Measurements from ENCODE around the gene PNISR.
"Not testable (repeated sequence)": the region's sequence is repeated elsewhere in the genome, so short reads cannot be mapped to it uniquely, and the experiment has no call there.

PNISR gene

GRCh38 chr6:99467509-99468106 is 42.5 kb upstream of the PNISR start:
- Histone ChIP-seq H3K79me2 (ENCODE audit: insufficient read depth, low read length) (no peaks in the 10 kb centered on the region), H3K4me2 (ENCODE audit: low read depth, low read length, poor library complexity, severe bottlenecking) (no peak overlapping the region), H3K4me1 (ENCODE audit: insufficient read depth, low read length, poor library complexity, severe bottlenecking) (no peaks in the 10 kb centered on the region), H3K27me3 (ENCODE audit: insufficient read depth, low read length, poor library complexity, severe bottlenecking) (no peaks in the 10 kb centered on the region), H3K9me3 (ENCODE audit: insufficient read depth, low read depth, low read length) (no peaks in the 10 kb centered on the region), H4K20me1 (ENCODE audit: insufficient read depth, low read length, poor library complexity, severe bottlenecking) (no peaks in the 10 kb centered on the region), H3K36me3 (ENCODE audit: insufficient read depth, low read length) (no peaks in the 10 kb centered on the region), H3K9ac (ENCODE audit: low read depth, low read length, poor library complexity, severe bottlenecking) (no peak overlapping the region), H2AFZ (ENCODE audit: low read length) (no peak overlapping the region), H3F3A (ENCODE audit: low read depth) (no peaks in the 10 kb centered on the region), H3K9me2 (replicated peaks; ENCODE audit: low read depth, low read length) (no peaks in the 10 kb centered on the region), H3K4me3 (ENCODE audit: low read length, poor library complexity, severe bottlenecking) (no peak overlapping the region)
- TF ChIP-seq CTCF (conservative IDR thresholded peaks at IDR 0.05; ENCODE audit: low read length) (peak; percentile 69), EZH2phosphoT487 (IDR thresholded peaks at IDR 0.05; ENCODE audit: borderline replicate concordance) (no peak)

GRCh38 chr6:99459133-99459532 is 34.0 kb upstream of the PNISR start:
- not testable (repeated sequence) for H3K79me2 ChIP-seq (ENCODE audit: insufficient read depth, low read length); H4K20me1 ChIP-seq (ENCODE audit: insufficient read depth, low read length, poor library complexity, severe bottlenecking); H3K4me2 ChIP-seq (ENCODE audit: low read depth, low read length, poor library complexity, severe bottlenecking); H3K9me3 ChIP-seq (ENCODE audit: insufficient read depth, low read depth, low read length); H3K36me3 ChIP-seq (ENCODE audit: insufficient read depth, low read length); H2AFZ ChIP-seq (ENCODE audit: low read length); H3F3A ChIP-seq (ENCODE audit: low read depth); H3K4me3 ChIP-seq (ENCODE audit: low read length, poor library complexity, severe bottlenecking); H3K4me1 ChIP-seq (ENCODE audit: insufficient read depth, low read length, poor library complexity, severe bottlenecking); H3K27me3 ChIP-seq (ENCODE audit: insufficient read depth, low read length, poor library complexity, severe bottlenecking); H3K9ac ChIP-seq (ENCODE audit: low read depth, low read length, poor library complexity, severe bottlenecking); H3K9me2 ChIP-seq (replicated peaks; ENCODE audit: low read depth, low read length)

GRCh38 chr6:99458319-99458718 is 33.2 kb upstream of the PNISR start:
- no peak for TF ChIP-seq EZH2phosphoT487 (IDR thresholded peaks at IDR 0.05; ENCODE audit: borderline replicate concordance)
- TF ChIP-seq CTCF (conservative IDR thresholded peaks at IDR 0.05; ENCODE audit: low read length) = peak; percentile 59
- H3K4me1 ChIP-seq (ENCODE audit: insufficient read depth, low read length, poor library complexity, severe bottlenecking) = no peaks in the 10 kb centered on the region

GRCh38 chr6:99446076-99446475 is 21.0 kb upstream of the PNISR start:
- Histone ChIP-seq H3K4me1 (ENCODE audit: insufficient read depth, low read length, poor library complexity, severe bottlenecking) (no peaks in the 10 kb centered on the region), H3K79me2 (ENCODE audit: insufficient read depth, low read length) (no peaks in the 10 kb centered on the region), H3K9ac (ENCODE audit: low read depth, low read length, poor library complexity, severe bottlenecking) (no peak overlapping the region), H3K4me2 (ENCODE audit: low read depth, low read length, poor library complexity, severe bottlenecking) (no peak overlapping the region), H3K36me3 (ENCODE audit: insufficient read depth, low read length) (no peaks in the 10 kb centered on the region), H3K27me3 (ENCODE audit: insufficient read depth, low read length, poor library complexity, severe bottlenecking) (no peaks in the 10 kb centered on the region), H3K9me3 (ENCODE audit: insufficient read depth, low read depth, low read length) (no peaks in the 10 kb centered on the region), H4K20me1 (ENCODE audit: insufficient read depth, low read length, poor library complexity, severe bottlenecking) (no peaks in the 10 kb centered on the region), H3K4me3 (ENCODE audit: low read length, poor library complexity, severe bottlenecking) (no peak overlapping the region), H3F3A (ENCODE audit: low read depth) (no peaks in the 10 kb centered on the region), H2AFZ (ENCODE audit: low read length) (no peak overlapping the region), H3K9me2 (replicated peaks; ENCODE audit: low read depth, low read length) (no peaks in the 10 kb centered on the region)
- TF ChIP-seq EZH2phosphoT487 (IDR thresholded peaks at IDR 0.05; ENCODE audit: borderline replicate concordance) (no peak), CTCF (conservative IDR thresholded peaks at IDR 0.05; ENCODE audit: low read length) (no peak)

More at GRCh38 chr6:99458319-99458718, 33.2 kb upstream of the PNISR start:
- H3K9ac ChIP-seq (ENCODE audit: low read depth, low read length, poor library complexity, severe bottlenecking) = no peak overlapping the region
- no peak overlapping the region for H3K4me3 ChIP-seq (ENCODE audit: low read length, poor library complexity, severe bottlenecking)
- H2AFZ ChIP-seq (ENCODE audit: low read length) = no peak overlapping the region
- no peak overlapping the region for H3K4me2 ChIP-seq (ENCODE audit: low read depth, low read length, poor library complexity, severe bottlenecking)
- H3K79me2 ChIP-seq (ENCODE audit: insufficient read depth, low read length) = no peaks in the 10 kb centered on the region
- no peaks in the 10 kb centered on the region for H3F3A ChIP-seq (ENCODE audit: low read depth)
- no peaks in the 10 kb centered on the region for H3K9me3 ChIP-seq (ENCODE audit: insufficient read depth, low read depth, low read length)
- H4K20me1 ChIP-seq (ENCODE audit: insufficient read depth, low read length, poor library complexity, severe bottlenecking) = no peaks in the 10 kb centered on the region
- H3K9me2 ChIP-seq (replicated peaks; ENCODE audit: low read depth, low read length) = no peaks in the 10 kb centered on the region
- no peaks in the 10 kb centered on the region for H3K27me3 ChIP-seq (ENCODE audit: insufficient read depth, low read length, poor library complexity, severe bottlenecking)
- no peaks in the 10 kb centered on the region for H3K36me3 ChIP-seq (ENCODE audit: insufficient read depth, low read length)
